GM18502 (cell line): ENCODE measurements around the gene TNC.

Experiments
- ATAC-seq: cut with Tn5 transposase; IDR thresholded peaks from one replicate; pipeline ENCODE4 v1.9.1; 2021; ENCODE audit warnings: mild to moderate bottlenecking; ENCODE audit not compliant: unreplicated experiment, poor library complexity

TNC gene

GRCh38 chr9:115106001-115106400 is 12.0 kb downstream of the TNC start:
- no peak for ATAC-seq

GRCh38 chr9:115104908-115105307 is 13.0 kb downstream of the TNC start:
- ATAC-seq = no peak

GRCh38 chr9:115103746-115104477 is 14.0 kb downstream of the TNC start:
- no peak for ATAC-seq

- no peak for ATAC-seq
Observed at GRCh38 chr9:115099901-115100300, 18.1 kb downstream of the TNC start.

- ATAC-seq = no peak
Observed at GRCh38 chr9:115098226-115098965, 19.6 kb downstream of the TNC start.

- no peak for ATAC-seq
Observed at GRCh38 chr9:115093520-115093919, 24.4 kb downstream of the TNC start.

- no peak for ATAC-seq
Observed at GRCh38 chr9:115090486-115090885, 27.5 kb downstream of the TNC start.

GRCh38 chr9:115088860-115089259 is 29.1 kb downstream of the TNC start:
- no peak for ATAC-seq

GRCh38 chr9:115086886-115087285 is 31.1 kb downstream of the TNC start:
- no peak for ATAC-seq

- ATAC-seq = no peak
Observed at GRCh38 chr9:115086461-115086860, 31.5 kb downstream of the TNC start.

- ATAC-seq = no peak
Observed at GRCh38 chr9:115085773-115086377, 32.1 kb downstream of the TNC start.

GRCh38 chr9:115084709-115085108 is 33.2 kb downstream of the TNC start:
- no peak for ATAC-seq

GRCh38 chr9:115084157-115084556 is 33.8 kb downstream of the TNC start:
- ATAC-seq = no peak

- no peak for ATAC-seq
Observed at GRCh38 chr9:115080242-115080641, 37.7 kb downstream of the TNC start.

GRCh38 chr9:115079156-115079555 is 38.8 kb downstream of the TNC start:
- no peak for ATAC-seq

- no peak for ATAC-seq
Observed at GRCh38 chr9:115073456-115073855, 44.5 kb downstream of the TNC start.

- ATAC-seq = no peak
Observed at GRCh38 chr9:115071176-115071575, 46.8 kb downstream of the TNC start.

- ATAC-seq = no peak
Observed at GRCh38 chr9:115069771-115070170, 48.2 kb downstream of the TNC start.

- no peak for ATAC-seq
Observed at GRCh38 chr9:115069302-115069701, 48.7 kb downstream of the TNC start.

- ATAC-seq = no peak
Observed at GRCh38 chr9:115068031-115068430, 49.9 kb downstream of the TNC start.

- no peak for ATAC-seq
Observed at GRCh38 chr9:115063058-115063845, 54.7 kb downstream of the TNC start.
